Skeletal muscle cell (primary cell): ENCODE results near the gene P2RY2.
"Not testable (repeated sequence)": the region's sequence is repeated elsewhere in the genome, so short reads cannot be mapped to it uniquely, and the experiment has no call there.

Source experiments
- DNase-seq: peaks from one replicate; pipeline ENCODE4 v3.0.0-alpha.2; 2010; ENCODE audit warnings: low read depth
- H3K4me3 ChIP-seq: 2 replicates; pipeline ENCODE4 v1.5.1; 2011; ENCODE audit warnings: low read depth, mild to moderate bottlenecking, control low read depth, low read length, moderate library complexity

P2RY2 gene

GRCh38 chr11:73223998-73224730, 6.1 kb downstream of the P2RY2 start:
- no peak for DNase-seq
- no peak overlapping the region for H3K4me3 ChIP-seq

- no peak overlapping the region for H3K4me3 ChIP-seq
- no peak for DNase-seq
These were observed 7.1 kb downstream of the P2RY2 start for GRCh38 chr11:73225001-73225686.

GRCh38 chr11:73225851-73226250, 7.8 kb downstream of the P2RY2 start:
- H3K4me3 ChIP-seq, result no peak overlapping the region
- DNase-seq, result no peak

GRCh38 chr11:73226297-73227006, 8.4 kb downstream of the P2RY2 start:
- DNase-seq, result no peak
- H3K4me3 ChIP-seq, result no peak overlapping the region

GRCh38 chr11:73227571-73228211, 9.6 kb downstream of the P2RY2 start:
- DNase-seq, result no peak

GRCh38 chr11:73228268-73229134, 10.4 kb downstream of the P2RY2 start:
- DNase-seq, result no peak
- H3K4me3 ChIP-seq, result no peak overlapping the region

More at GRCh38 chr11:73227571-73228211, 9.6 kb downstream of the P2RY2 start:
- H3K4me3 ChIP-seq, result no peak overlapping the region

GRCh38 chr11:73229321-73229895, 11.3 kb downstream of the P2RY2 start:
- H3K4me3 ChIP-seq, result no peak overlapping the region
- no peak for DNase-seq

- DNase-seq, result no peak
- H3K4me3 ChIP-seq, result no peak overlapping the region
These were observed 12.1 kb downstream of the P2RY2 start for GRCh38 chr11:73229896-73230875.

GRCh38 chr11:73230931-73231330, 12.8 kb downstream of the P2RY2 start:
- no peak for DNase-seq
- H3K4me3 ChIP-seq, result no peak overlapping the region

- H3K4me3 ChIP-seq, DNase-seq: not testable (repeated sequence)
These were observed 14.4 kb downstream of the P2RY2 start for GRCh38 chr11:73232487-73232886.

- no peak for DNase-seq
- no peak overlapping the region for H3K4me3 ChIP-seq
These were observed 15.1 kb downstream of the P2RY2 start for GRCh38 chr11:73233211-73233610.

GRCh38 chr11:73233692-73234470, 15.8 kb downstream of the P2RY2 start:
- H3K4me3 ChIP-seq, result no peak overlapping the region
- DNase-seq, result no peak

GRCh38 chr11:73234471-73235181, 16.5 kb downstream of the P2RY2 start:
- DNase-seq, result no peak
- H3K4me3 ChIP-seq, result no peak overlapping the region

GRCh38 chr11:73235236-73235786, 17.2 kb downstream of the P2RY2 start:
- no peak overlapping the region for H3K4me3 ChIP-seq
- DNase-seq, result no peak

- no peak overlapping the region for H3K4me3 ChIP-seq
- no peak for DNase-seq
These were observed 18.2 kb downstream of the P2RY2 start for GRCh38 chr11:73236205-73236765.

- H3K4me3 ChIP-seq, result no peak overlapping the region
- no peak for DNase-seq
These were observed 18.8 kb downstream of the P2RY2 start for GRCh38 chr11:73236854-73237253.
